ENCODE results near the gene KCNT1.

Gene KCNT1

DNA sequence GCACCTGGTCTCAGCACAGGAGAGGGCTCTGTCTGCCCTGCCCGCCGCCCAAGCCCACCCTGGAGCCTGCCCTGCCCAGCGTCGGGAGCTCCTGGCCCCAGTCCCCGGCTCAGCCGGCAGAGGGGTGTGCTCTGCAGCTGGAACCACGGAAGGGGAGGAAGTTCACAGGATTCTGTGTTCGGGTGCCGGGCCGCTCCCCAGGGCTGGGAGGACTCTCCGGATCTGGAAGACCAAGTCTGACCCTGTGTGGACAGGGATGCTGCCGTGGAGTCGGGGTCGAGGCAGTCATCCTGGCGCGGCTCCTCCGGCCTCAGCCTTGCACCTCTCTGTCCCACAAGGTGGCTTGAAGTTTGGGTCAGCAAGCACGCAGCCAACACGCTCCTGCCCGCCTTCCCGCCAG, 78.6 kb downstream of the KCNT1 start:
- no peak for DNase-seq (ENCODE audit: low read depth in 2 of 2)

GRCh38 chr9:135782946-135783345, 81.0 kb downstream of the KCNT1 start:
- DNase-seq (ENCODE audit: low read depth in 2 of 2), result no peak

DNA sequence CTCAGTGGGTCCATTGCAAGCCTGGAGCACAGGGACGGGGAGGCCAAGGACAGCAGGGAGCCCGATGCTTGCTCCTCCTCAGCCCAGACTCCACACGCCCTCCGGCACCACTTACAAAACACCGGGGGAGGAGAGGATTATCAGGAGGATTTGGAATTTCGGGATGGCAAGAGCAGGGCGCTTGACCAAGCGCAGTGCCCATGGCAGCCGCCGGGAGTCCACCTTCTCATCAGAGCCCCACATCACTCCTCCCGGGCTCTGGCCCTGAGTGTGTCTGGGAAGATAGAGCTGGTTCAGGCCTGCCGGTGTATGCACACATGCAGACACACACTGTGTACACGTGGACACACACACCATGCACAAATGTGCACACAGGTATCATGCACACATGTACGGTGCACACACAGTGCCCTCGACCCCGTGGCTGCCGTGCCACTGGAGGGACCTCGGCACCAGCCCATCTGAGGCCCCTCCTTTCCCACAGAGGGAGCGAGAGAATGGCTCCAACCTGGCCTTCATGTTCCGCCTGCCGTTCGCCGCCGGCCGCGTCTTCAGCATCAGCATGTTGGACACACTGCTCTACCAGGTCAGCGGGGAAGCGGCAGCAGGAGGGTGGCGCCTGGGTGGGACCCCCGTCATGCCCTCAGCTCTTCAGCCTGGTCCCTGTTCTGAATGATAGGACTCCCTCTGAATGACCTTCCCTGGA, 81.7 kb downstream of the KCNT1 start:
- DNase-seq (ENCODE audit: low read depth in 2 of 2), result no peak

GRCh38 chr9:135785013-135785575, 83.1 kb downstream of the KCNT1 start:
- no peak for DNase-seq (ENCODE audit: low read depth in 2 of 2)

GRCh38 chr9:135786146-135786690, 84.2 kb downstream of the KCNT1 start:
- no peak for DNase-seq (ENCODE audit: low read depth in 2 of 2)

GRCh38 chr9:135787317-135787716, 85.3 kb downstream of the KCNT1 start:
- DNase-seq (ENCODE audit: low read depth in 2 of 2), result no peak

DNA sequence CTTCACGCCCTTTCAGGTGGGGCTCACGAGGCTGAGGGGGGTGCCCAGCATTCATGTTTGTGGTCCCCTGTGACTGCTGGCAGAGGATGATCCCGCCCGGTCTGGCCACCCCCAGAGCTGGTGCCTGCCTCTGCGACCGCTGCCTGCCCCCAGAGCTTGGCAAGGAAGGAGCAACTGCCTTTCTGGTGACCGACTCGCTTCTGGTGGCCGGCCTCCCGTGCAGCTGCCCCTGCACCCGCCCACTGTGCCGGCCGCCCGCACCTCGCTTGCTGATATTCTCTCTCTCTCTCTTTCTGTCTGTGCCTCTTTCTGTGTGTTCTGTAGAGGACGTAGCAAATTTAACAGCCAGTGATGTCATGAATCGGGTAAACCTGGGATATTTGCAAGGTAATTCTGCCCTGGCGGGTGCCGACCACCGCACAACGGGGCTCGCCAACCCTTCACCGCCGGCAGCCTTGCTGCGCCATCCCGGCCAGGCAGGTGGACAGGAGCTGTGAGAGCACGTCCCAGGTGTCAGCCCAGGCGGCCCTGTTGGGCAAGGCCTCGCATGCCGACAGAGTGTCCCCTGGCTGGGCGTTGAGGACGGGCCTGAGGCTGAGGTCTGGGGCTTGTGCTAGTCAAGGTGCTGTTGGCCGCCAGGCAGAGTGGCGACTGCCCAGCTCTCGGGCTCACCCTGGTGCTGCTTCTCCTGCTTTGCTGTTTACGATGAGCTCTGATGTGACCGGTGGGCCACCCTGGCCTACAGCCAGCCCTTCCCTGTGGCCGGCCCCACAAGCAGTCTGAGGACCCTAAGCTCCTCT, 86.0 kb downstream of the KCNT1 start:
- no peak for DNase-seq (ENCODE audit: low read depth in 2 of 2)

- DNase-seq (ENCODE audit: low read depth in 2 of 2), result no peak
Observed at GRCh38 chr9:135788576-135789300, 86.8 kb downstream of the KCNT1 start.

DNA sequence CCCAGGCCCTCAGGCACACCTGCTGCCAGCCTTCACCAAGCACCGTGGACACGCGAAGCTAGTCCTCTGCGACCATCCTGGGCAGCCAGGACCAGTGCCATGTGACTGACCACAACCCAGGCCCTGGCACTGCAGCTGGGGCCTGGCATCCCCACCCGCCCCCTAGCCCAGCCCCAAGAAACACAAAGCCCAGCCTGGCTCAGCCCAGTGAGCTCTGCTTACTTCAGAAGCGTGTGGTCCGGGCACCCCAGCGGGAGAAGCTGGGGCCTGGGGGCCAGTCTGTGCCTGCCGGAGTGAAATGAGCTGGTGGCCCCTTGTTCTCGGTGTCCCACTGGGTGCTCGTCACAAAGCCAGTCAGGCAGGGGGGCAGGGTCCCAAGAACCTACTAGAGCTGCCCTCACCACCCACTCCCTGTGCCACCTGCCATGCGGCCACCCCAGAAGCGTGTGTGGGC, 87.9 kb downstream of the KCNT1 start:
- no peak for DNase-seq (ENCODE audit: low read depth in 2 of 2)

DNA sequence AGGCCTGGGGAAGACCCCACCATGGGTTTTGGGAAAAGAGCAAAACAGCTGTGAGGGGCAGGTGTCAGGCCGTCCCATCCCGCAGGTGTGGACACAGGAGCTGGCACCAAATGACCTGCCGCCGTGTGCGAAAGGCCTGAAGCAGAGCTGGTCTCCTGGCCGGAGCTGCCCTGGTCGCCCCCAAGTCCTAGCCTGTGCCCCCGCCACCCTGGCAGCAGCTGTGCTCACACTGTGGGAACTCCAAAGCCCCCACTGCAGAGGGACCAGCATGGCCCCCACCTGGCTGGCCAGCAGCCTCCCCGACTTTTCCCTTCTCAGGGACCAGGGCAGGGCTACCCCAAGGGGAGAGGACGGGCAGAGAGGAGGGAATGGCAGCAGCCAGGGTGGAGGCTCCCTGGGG, 88.4 kb downstream of the KCNT1 start:
- DNase-seq (ENCODE audit: low read depth in 2 of 2), result no peak

- DNase-seq (ENCODE audit: low read depth in 2 of 2), result no peak
Observed at GRCh38 chr9:135790850-135791249, 88.9 kb downstream of the KCNT1 start.

DNA sequence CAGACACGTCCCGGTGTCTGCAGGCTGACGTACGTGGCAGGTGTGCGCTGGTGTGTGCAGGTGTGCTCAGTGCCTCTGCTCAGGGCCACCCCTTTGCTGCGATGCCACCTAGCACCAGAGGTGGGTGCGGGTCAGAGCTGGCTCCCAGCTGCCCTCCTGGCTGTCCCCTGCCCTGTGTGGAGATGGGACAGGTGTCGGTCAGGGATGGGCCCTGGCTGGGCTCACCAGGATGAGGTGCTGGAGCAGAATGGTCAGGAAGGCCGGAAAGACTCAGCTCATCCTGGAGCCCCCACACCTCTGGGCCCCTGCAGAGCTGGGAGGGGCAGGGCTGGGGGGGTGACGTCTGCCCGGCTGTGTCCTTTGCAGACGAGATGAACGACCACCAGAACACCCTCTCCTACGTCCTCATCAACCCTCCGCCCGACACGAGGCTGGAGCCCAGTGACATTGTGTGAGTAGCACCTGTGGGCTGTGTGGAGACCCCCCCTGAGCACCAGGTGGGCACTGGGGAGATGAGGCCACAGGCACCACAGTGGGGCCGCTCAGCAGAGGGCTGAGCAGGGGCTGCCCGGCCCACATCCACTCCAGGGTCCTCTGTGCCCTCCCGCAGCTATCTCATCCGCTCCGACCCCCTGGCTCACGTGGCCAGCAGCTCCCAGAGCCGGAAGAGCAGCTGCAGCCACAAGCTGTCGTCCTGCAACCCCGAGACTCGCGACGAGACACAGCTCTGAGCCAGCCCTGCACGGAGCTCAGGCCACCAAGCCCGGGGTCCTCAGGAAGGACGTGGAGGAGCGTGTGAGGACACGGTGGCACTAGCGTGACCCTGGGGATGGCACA, 89.7 kb downstream of the KCNT1 start:
- no peak for DNase-seq (ENCODE audit: low read depth in 2 of 2)

DNA sequence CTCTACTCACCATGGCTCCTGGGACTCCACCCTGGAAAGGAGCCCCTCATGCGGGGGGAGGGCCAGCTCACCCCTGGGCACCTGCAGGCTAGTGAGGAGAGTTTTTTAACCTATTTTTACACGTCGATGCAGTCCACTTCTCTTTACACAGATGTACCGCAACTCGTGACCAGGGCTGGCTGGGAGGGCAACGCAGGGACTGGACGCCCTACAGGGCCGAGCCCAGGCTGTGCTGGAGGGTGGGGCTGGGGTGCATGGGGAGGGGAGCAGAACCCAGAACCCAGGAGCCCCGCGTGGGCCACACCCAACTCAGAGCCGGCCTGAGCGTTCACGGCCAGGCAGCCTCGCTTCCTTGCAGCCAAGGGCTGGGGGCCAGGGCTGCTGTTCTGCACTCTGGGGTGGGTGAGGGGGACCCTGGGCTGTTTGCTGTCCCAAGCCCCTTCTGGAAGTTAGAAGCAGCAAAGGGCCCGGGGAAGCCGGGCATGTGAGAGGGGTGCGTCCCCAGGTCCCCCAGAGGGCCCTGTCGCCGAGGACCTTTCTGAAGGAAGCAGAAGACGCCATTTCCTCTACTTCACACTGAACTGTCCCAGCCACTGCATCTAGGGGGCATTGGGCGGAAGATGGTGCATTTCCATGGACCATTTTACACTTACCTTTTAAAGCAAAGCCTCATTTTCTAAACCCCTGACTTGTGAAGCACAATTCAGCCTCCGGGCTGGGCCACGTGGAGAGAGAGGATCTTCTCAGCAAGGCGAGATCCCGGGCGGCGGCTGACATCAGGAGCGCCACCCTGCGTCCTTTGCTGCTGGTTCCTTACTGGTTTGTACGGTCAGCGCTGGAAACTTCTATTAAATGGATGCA, 90.5 kb downstream of the KCNT1 start:
- no peak for DNase-seq (ENCODE audit: low read depth in 2 of 2)

DNA sequence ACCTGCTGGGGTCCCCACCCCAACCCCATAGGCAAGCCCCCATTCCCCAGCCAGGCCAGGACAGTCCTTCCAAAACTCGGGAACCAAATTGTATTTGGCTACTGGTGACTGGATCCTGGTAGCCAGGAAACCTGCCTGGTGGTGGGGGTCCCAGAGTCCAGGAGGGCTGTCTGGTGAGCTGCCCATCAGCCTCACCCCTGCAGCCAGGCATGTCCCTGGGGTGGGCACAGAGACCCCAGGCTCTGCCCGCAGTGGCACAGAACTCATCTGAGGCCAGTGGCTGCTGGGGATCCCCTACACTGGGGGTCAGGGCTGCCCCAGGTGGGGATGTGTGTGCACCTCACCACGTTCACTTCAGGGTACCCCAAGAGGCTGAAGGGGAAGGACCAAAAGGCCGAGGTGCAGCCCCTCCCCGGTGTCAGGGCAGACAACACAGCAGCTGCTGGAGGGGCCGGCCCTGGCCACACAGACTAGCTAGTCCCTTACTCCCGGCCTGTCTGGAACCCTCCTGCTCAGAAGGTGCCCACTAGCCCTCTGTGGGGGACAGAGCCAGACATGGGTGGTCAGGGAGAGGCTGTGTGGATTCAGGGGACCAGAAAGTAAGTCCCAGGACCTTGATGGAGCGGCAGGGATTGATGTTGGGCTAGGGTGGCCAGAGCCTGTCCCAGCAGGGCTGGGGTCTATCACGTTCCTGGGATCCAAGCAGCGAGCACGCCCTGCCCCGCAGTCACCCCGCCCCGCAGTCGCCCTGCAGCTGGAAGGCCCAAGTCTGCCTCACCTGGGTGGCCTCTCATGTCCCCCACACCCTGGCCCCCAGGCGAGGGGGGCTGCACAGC, 91.5 kb downstream of the KCNT1 start:
- no peak for DNase-seq (ENCODE audit: low read depth in 2 of 2)

DNA sequence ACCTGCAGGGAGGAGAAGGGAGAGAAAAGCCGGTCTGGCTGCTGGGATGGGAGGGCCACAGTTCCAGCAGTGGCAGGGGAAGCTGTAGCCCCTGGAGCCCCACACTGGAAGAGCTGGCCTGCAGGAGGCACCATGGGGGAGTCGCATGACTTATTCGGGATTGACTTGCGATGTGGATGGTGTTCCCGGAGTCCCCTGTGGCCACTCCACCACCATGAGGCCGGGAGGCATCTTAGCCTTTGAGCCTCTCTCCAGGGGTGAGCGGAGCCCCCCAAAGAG, 92.0 kb downstream of the KCNT1 start:
- DNase-seq (ENCODE audit: low read depth in 2 of 2), result no peak

DNA sequence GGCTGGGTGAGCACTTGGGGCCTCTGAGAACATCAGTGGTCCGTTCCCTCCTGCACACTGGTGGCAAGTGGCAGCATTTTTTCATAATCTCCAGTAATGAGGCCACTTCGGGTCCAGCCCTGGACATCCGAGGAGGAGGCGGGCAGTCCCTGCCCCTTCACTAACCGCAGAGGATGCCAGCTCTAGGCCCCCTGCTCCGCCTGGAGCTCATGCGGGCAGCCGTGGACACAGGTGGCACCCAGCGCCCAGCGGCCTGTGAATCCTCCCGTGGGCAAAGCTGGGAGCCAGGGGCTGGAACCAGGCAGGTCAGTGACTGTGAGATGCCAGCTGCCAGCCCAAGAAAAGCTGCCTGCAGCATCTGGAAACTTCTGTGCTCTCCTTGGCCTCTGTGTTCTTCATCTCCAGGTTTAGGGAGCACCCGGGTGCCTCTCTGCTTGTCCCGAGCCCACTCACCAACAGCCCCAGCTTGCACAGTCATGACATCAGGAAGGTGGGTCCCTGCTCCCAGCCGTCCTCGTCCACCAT, 92.4 kb downstream of the KCNT1 start:
- no peak for DNase-seq (ENCODE audit: low read depth in 2 of 2)

DNA sequence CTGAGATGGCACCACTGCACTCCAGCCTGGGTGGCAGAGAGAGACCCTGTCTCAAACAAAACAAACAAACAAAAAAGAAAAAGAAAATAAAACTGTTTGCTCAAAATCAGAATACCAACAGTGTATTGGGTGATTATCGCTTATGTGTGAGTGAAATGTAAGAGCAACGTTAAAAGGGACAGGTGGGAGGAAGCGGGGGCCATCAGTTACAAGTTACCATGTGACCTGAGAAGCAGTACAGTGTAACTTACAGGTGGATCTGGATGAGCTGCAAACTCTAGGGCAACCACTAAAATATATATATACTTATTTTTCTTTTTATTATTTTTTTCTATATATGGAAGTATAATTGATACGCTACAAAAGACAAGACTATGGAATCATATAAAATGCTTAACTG, 93.4 kb downstream of the KCNT1 start:
- no peak for DNase-seq (ENCODE audit: low read depth in 2 of 2)

GRCh38 chr9:135796784-135797485, 95.0 kb downstream of the KCNT1 start:
- no peak for DNase-seq (ENCODE audit: low read depth in 2 of 2)

All from activated CD8-positive, alpha-beta memory T cell treated with anti-CD3 and anti-CD28 coated beads for 4 hours (primary cell).